ENCODE results near the gene ZC3HAV1.
"Not testable (repeated sequence)": the region's sequence is repeated elsewhere in the genome, so short reads cannot be mapped to it uniquely, and the experiment has no call there.

DNA sequence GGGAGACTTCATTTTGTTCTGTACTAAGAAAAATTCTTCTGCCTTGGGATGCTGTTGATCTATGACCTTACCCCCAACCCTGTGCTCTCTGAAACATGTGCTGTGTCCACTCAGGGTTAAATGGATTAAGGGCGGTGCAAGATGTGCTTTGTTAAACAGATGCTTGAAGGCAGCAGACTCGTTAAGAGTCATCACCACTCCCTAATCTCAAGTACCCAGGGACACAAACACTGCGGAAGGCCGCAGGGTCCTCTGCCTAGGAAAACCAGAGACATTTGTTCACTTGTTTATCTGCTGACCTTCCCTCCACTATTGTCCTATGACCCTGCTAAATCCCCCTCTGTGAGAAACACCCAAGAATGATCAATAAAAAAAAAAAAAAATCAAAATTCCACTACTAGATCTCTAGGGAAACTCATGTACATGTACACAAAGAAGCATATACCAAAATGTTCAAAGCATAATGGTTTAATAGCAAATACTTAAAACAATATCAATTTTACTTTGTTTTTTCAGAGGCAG lies 7.8 kb downstream of the ZC3HAV1 start:
- not testable (repeated sequence) for TF ChIP-seq ZNF274 (IDR thresholded peaks at IDR 0.05; ENCODE audit: low read depth, low read length); SUZ12 (IDR thresholded peaks at IDR 0.05; ENCODE audit: extremely low read depth, insufficient read depth, insufficient read length)
